SK-N-SH treated with all-trans-retinoic acid at 6 μM for 48 hours (cell line): ENCODE measurements around the gene SARDH.

Experiments used
- ARNTL ChIP-seq: fragments of 450-650 bp; formaldehyde crosslinking; IDR thresholded peaks from 2 replicates; pipeline ENCODE4 v1.5.0; 2020; ENCODE audit warnings: low read depth, mild to moderate bottlenecking, moderate library complexity, borderline replicate concordance
- CSRNP3 ChIP-seq: fragments of 250-450 bp; sonication (Bioruptor Pico); IDR thresholded peaks from 2 replicates; pipeline ENCODE4 v1.5.1; 2021; ENCODE audit warnings: mild to moderate bottlenecking, moderate library complexity
- RARB ChIP-seq: fragments of 250-450 bp; sonication (Bioruptor Pico); IDR thresholded peaks from 2 replicates; pipeline ENCODE4 v1.8.0; 2021; ENCODE audit warnings: mild to moderate bottlenecking, moderate library complexity
- SNAI2 ChIP-seq: fragments of 250-450 bp; sonication (Bioruptor Pico); IDR thresholded peaks from 2 replicates; pipeline ENCODE4 v1.5.0; 2020; ENCODE audit warnings: mild to moderate bottlenecking, moderate library complexity
- TCF4 ChIP-seq: fragments of 250-450 bp; sonication (Bioruptor Pico); IDR thresholded peaks from 2 replicates; pipeline ENCODE4 v1.8.0; 2021; ENCODE audit warnings: mild to moderate bottlenecking, moderate library complexity, borderline replicate concordance
- ZNF565 ChIP-seq: fragments of 450-650 bp; formaldehyde crosslinking; conservative IDR thresholded peaks from 2 replicates; pipeline ENCODE4 v1.5.0; 2020; ENCODE audit warnings: low read depth, mild to moderate bottlenecking, moderate library complexity
- ZNF8 ChIP-seq: fragments of 450-650 bp; formaldehyde crosslinking; IDR thresholded peaks from 2 replicates; pipeline ENCODE4 v1.5.0; 2020; ENCODE audit warnings: mild to moderate bottlenecking, moderate library complexity

GRCh38 chr9:133750982-133751649 is 13.0 kb upstream of the SARDH start:
- no peak for TF ChIP-seq ZNF565
- TF ChIP-seq SNAI2 (CRISPR knock-in tag), result no peak
- no peak for TF ChIP-seq CSRNP3 (CRISPR knock-in tag)
- no peak for TF ChIP-seq ZNF8
- TF ChIP-seq TCF4 (CRISPR knock-in tag), result no peak
- no peak for TF ChIP-seq ARNTL (CRISPR knock-in tag)
- no peak for TF ChIP-seq RARB (CRISPR knock-in tag)
